GM21360 (cell line): ENCODE results near the gene P3H3.

ENCODE experiments used
- ATAC-seq: cut with Tn5 transposase; IDR thresholded peaks from one replicate; pipeline ENCODE4 v1.9.1; 2021; ENCODE audit warnings: mild to moderate bottlenecking, moderate library complexity; ENCODE audit not compliant: unreplicated experiment

Gene P3H3

GRCh38 chr12:6799147-6799546 lies 29.1 kb upstream of the P3H3 start:
- no peak for ATAC-seq

GRCh38 chr12:6807170-6807569 lies 21.0 kb upstream of the P3H3 start:
- ATAC-seq = no peak

DNA sequence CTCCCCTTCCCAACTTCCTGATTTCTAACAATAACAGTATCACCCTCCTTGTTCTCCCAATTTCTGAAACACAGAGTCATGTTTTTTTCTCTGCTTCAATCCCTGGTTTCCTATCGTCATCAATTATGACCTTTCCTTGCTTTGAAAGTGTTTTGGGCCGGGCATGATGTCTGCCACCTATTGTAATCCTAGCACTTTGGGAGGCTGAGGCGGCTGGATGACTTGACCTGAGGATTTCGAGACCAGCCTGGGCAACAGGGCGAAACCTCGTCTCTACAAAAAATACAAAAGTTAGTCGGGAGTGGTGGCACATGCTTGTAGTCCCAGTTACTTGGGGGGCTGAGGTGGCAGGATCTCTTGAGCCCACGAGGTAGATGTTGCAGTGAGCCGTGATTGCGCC lies 19.2 kb upstream of the P3H3 start:
- ATAC-seq = no peak

GRCh38 chr12:6810758-6811157 lies 17.4 kb upstream of the P3H3 start:
- no peak for ATAC-seq

- ATAC-seq = no peak
Measured at GRCh38 chr12:6813363-6813762, 14.8 kb upstream of the P3H3 start.

GRCh38 chr12:6816598-6816997 lies 11.6 kb upstream of the P3H3 start:
- no peak for ATAC-seq

DNA sequence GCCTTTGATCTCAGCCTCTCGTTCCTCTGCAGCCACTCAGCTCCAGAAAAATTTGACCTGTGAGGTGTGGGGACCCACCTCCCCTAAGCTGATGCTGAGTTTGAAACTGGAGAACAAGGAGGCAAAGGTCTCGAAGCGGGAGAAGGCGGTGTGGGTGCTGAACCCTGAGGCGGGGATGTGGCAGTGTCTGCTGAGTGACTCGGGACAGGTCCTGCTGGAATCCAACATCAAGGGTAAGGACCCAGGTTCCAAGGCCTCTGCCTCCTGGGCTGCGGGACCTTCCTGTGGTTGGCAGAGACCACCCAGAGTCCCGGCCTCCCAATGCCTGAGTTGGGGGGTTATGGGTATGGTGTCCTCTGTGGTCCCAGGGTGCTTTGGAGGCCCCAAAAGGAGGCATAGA lies 11.1 kb upstream of the P3H3 start:
- no peak for ATAC-seq

DNA sequence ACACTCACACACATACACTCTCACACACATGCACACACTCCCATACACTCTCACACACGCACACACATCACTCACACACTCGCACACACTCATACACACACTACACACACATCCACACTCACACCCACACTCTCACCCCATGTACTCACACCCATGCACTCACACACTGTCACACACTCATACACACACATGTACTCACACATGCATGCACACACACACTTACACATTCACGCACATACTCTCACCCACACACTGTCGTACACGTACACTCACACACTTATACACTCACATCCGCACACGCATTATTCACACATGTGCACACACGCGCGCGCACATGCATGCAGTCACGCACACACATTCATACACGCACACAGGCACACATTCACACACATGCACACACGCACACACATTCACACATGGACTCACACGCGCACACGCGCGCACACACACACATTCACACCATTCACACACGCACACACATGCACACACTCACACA lies 10.5 kb upstream of the P3H3 start:
- ATAC-seq = no peak

DNA sequence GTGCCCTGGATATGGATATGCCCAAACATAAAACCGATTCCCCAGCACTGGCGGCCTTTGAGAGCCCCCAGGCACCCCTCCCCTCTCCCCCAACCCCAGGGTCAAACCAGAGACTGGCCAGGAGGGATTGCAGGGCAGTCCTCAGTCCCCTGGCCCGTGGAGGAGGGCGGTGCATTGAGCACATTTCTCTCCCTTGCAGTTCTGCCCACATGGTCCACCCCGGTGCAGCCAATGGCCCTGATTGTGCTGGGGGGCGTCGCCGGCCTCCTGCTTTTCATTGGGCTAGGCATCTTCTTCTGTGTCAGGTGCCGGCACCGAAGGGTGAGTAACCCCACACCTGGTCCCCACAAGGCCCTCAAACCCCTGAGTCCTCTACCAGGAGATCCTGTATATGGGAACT lies 10.0 kb upstream of the P3H3 start:
- no peak for ATAC-seq

- ATAC-seq = no peak
Measured at GRCh38 chr12:6818645-6819044, 9.6 kb upstream of the P3H3 start.

GRCh38 chr12:6819106-6820030 lies 8.8 kb upstream of the P3H3 start:
- no peak for ATAC-seq

DNA sequence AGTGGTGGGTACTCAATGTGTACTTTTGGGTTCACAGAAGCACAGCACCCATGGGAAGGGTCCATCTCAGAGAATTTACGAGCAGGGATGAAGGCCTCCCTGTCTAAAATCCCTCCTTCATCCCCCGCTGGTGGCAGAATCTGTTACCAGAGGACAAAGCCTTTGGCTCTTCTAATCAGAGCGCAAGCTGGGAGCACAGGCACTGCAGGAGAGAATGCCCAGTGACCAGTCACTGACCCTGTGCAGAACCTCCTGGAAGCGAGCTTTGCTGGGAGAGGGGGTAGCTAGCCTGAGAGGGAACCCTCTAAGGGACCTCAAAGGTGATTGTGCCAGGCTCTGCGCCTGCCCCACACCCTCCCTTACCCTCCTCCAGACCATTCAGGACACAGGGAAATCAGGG lies 8.0 kb upstream of the P3H3 start:
- no peak for ATAC-seq

- no peak for ATAC-seq
Measured at GRCh38 chr12:6821591-6822425, 6.4 kb upstream of the P3H3 start, which contains the start of gene GPR162. TSS of gene GPR162 (plus strand) at chr12:6821821. CDS start at chr12:6823899, 2,078 bp downstream.

GRCh38 chr12:6822426-6823135 lies 5.6 kb upstream of the P3H3 start:
- ATAC-seq = no peak

DNA sequence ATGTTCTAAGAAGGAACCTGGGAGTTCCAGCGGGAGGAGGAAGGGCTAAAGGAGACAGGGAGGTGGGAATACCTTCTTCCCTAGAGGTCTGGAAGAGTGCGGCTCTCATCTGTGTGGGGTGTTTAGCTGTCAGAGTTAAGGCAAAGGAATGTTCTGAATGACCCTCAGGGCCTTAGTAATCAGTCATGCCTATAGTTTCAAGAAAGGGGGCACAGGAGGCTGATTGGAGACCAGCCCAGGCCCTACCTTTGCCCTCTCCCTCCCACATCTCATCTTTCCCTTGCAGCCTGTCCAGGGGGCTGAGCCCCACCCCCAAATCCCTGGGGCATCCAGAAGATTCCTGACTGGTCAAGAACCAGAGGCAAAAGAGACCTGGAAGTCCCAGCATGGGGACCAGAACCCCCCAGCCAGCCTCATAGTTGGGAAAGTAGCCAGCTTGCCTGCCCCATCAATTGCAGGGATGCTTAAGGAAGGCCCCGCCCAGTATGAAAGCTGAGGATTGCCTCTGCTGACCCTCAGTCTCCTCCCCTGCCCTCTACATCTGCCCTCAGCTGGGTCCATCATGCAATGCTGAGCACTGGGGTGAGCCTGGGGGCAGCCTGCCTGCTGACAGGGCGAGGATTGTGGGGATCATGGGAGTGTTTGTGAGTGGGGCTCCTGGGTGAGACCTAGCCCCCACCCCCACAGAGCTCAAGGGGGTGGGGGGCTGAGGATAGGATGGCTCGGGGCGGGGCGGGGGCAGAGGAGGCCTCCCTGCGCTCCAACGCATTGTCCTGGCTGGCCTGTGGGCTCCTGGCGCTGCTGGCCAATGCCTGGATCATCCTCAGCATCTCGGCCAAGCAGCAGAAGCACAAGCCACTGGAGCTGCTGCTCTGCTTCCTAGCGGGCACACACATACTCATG lies 4.8 kb upstream of the P3H3 start:
- no peak for ATAC-seq

DNA sequence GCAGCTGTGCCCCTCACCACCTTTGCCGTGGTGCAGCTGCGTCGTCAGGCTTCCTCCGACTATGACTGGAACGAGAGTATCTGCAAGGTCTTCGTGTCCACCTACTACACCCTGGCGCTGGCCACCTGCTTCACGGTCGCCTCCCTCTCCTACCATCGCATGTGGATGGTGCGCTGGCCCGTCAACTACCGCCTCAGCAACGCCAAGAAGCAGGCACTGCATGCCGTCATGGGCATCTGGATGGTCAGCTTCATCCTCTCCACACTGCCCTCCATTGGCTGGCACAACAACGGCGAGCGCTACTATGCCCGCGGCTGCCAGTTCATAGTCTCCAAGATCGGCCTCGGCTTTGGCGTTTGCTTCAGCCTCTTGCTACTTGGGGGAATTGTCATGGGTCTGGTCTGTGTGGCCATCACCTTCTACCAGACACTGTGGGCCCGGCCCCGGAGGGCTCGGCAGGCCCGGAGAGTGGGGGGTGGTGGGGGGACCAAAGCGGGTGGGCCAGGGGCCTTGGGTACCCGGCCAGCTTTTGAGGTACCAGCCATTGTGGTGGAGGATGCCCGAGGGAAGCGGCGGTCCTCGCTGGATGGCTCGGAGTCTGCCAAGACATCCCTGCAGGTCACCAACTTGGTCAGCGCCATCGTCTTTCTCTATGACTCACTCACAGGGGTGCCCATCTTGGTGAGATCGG lies 4.0 kb upstream of the P3H3 start:
- ATAC-seq = no peak

DNA sequence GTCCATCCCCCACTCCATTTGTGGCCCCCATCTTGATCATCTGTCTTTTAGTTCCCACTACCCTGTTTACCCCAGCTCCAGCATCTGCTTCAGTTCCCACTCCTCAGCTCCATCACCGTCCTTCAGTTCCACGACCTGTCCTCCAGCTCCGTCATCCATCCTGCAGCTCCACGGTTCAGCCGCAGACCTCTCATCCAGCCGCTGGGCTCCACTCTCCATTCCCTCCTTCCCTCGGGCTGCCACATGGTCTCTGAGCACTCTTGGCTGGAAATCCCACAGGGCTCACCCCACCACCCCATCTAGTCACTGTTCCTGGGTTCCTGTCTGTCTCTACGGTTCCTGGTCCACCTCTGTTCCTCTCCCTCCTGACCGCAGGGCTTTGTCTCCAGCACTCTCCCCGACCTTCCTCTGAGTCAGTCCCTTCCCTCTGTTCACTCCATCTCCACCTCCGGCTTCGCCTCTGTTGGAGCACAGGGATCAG lies 3.3 kb upstream of the P3H3 start:
- ATAC-seq = no peak

- no peak for ATAC-seq
Measured at GRCh38 chr12:6825398-6826124, 2.6 kb upstream of the P3H3 start.
